Cardiac fibroblast (primary cell): ENCODE results near the gene IQCC.

ENCODE experiments used
- DNase-seq, 2 donors: peaks; one replicate each; pipeline versions ENCODE4 v3.0.0 to v3.0.0-alpha.2; 2010; ENCODE audit warnings: low read depth in 2 of 2
- H3K4me3 ChIP-seq, 2 donors: replicated peaks in 1 of 2; 1 replicate in 1 of 2; 2 replicates in 1 of 2; pipeline ENCODE4 v1.5.1; 2011; ENCODE audit warnings: low read depth in 2 of 2, low read length in 2 of 2, mild to moderate bottlenecking in 2 of 2, moderate library complexity in 1 of 2
- CTCF ChIP-seq: IDR thresholded peaks from one replicate; pipeline ENCODE4 v1.5.1; 2011; ENCODE audit warnings: low read depth, mild to moderate bottlenecking, low read length, inconsistent platforms

IQCC gene

GRCh38 chr1:32239337-32239736 lies 33.9 kb downstream of the IQCC start:
- no peak for DNase-seq
- no peak overlapping the region for H3K4me3 ChIP-seq
- no peak for TF ChIP-seq CTCF

GRCh38 chr1:32239790-32240139 lies 34.3 kb downstream of the IQCC start:
- no peak for DNase-seq
- peak overlapping the region in 1 of 2 donors; percentile 62 for H3K4me3 ChIP-seq
- no peak for TF ChIP-seq CTCF

- peak overlapping the region; percentile 62 to 64 for H3K4me3 ChIP-seq
- peak; percentile 17 for TF ChIP-seq CTCF
- peak; percentile 34 to 54 for DNase-seq
These were observed 34.9 kb downstream of the IQCC start for GRCh38 chr1:32240140-32240951.

GRCh38 chr1:32241001-32241763 lies 35.7 kb downstream of the IQCC start:
- peak overlapping the region; percentile 62 to 64 for H3K4me3 ChIP-seq
- no peak for TF ChIP-seq CTCF
- DNase-seq, result peak; percentile 47 to 61

- TF ChIP-seq CTCF, result no peak
- H3K4me3 ChIP-seq, result no peak overlapping the region
- peak; percentile 32 to 54 for DNase-seq
These were observed 36.9 kb downstream of the IQCC start for GRCh38 chr1:32242341-32242851.

- TF ChIP-seq CTCF, result no peak
- H3K4me3 ChIP-seq, result no peak within 1 kb of the TSS
- DNase-seq, result peak; percentile 80 to 93
These were observed 41.4 kb downstream of the IQCC start, which contains the start of gene FAM167B for GRCh38 chr1:32246888-32247273. TSS of gene FAM167B (plus strand) at chr1:32247222. CDS start at chr1:32247422, 200 bp downstream.
